Peyer's patch (tissue), 4 donors: ENCODE data around the gene TNPO3. TPM values are rescaled to one million over a fixed set of nuclear protein-coding genes. Genes with fewer than 3 reads are reported as not detected.
"Not testable (repeated sequence)": the region's sequence is repeated elsewhere in the genome, so short reads cannot be mapped to it uniquely, and the experiment has no call there.

ENCODE experiments used
- DNase-seq, 3 donors: peaks; one replicate each; pipeline ENCODE4 v3.0.0-alpha.2; 2017 to 2019
- H3K27ac ChIP-seq, 4 donors: fragments of 200-600 bp; sonication (generic); one replicate each; pipeline ENCODE4 v1.5.1; 2016 to 2019
- H3K27me3 ChIP-seq, 2 donors: fragments of 200-600 bp; sonication (generic); one replicate each; pipeline ENCODE4 v1.5.1; 2019
- H3K36me3 ChIP-seq, 3 donors: fragments of 200-600 bp; sonication (generic); one replicate each; pipeline ENCODE4 v1.5.1; 2016 to 2019
- H3K4me1 ChIP-seq, 4 donors: fragments of 200-600 bp; sonication (generic); one replicate each; pipeline ENCODE4 v1.5.1; 2016 to 2019
- H3K4me3 ChIP-seq, 4 donors: fragments of 200-600 bp; sonication (generic); 1 replicate in 3 of 4; 2 replicates in 1 of 4; pipeline ENCODE4 v1.5.1; 2016 to 2019; ENCODE audit warnings: mild to moderate bottlenecking in 1 of 4
- H3K9me3 ChIP-seq, 4 donors: fragments of 200-600 bp; sonication (generic); one replicate each; pipeline ENCODE4 v1.5.1; 2016 to 2019; ENCODE audit warnings: mild to moderate bottlenecking in 1 of 4
- POLR2A ChIP-seq, 2 donors: fragments of 450-650 bp; IDR thresholded peaks; one replicate each; pipeline ENCODE4 v1.5.1; 2017; ENCODE audit warnings: antibody characterized with exemption in 2 of 2, mild to moderate bottlenecking in 2 of 2, moderate library complexity in 2 of 2
- total RNA-seq, 4 donors: library from RNA; depleted of rRNA; stranded (reverse); fragments of >200 nt; gene quantifications; one replicate each; pipeline ENCODE4 v1.1.0, GENCODE V29; 2016
- TF ChIP-seq, protein P1 (sequence below), 6 experiments: fragments of 450-650 bp in 4 of 6; fragments of 200-600 bp in 2 of 6; sonication (generic) in 1 of 6; IDR thresholded peaks; one replicate each; pipeline ENCODE4 v1.5.1; 2017 to 2019; ENCODE audit warnings: antibody characterized with exemption in 6 of 6, mild to moderate bottlenecking in 3 of 6, moderate library complexity in 1 of 6

TNPO3 gene
- total RNA-seq, 4 donors from 2014 or later: 25.2 to 55.3 (median 42.1) TPM

GRCh38 chr7:129005186-129005585, 49.7 kb downstream of the TNPO3 start:
- no peak for TF ChIP-seq POLR2A (IDR thresholded peaks at IDR 0.05)
- TF ChIP-seq, protein P1, sequence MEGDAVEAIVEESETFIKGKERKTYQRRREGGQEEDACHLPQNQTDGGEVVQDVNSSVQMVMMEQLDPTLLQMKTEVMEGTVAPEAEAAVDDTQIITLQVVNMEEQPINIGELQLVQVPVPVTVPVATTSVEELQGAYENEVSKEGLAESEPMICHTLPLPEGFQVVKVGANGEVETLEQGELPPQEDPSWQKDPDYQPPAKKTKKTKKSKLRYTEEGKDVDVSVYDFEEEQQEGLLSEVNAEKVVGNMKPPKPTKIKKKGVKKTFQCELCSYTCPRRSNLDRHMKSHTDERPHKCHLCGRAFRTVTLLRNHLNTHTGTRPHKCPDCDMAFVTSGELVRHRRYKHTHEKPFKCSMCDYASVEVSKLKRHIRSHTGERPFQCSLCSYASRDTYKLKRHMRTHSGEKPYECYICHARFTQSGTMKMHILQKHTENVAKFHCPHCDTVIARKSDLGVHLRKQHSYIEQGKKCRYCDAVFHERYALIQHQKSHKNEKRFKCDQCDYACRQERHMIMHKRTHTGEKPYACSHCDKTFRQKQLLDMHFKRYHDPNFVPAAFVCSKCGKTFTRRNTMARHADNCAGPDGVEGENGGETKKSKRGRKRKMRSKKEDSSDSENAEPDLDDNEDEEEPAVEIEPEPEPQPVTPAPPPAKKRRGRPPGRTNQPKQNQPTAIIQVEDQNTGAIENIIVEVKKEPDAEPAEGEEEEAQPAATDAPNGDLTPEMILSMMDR (IDR thresholded peaks at IDR 0.05): no peak
- H3K9me3 ChIP-seq: no peaks in the 10 kb centered on the region
- H3K27ac ChIP-seq: no peak overlapping the region
- no peak for DNase-seq
- H3K36me3 ChIP-seq: peaks cover 0 to 67% (median 3%) of the 10 kb centered on the region in 3 donors
- H3K4me3 ChIP-seq: no peak overlapping the region
- H3K4me1 ChIP-seq: peaks cover 0 to 7% (median 0%) of the 10 kb centered on the region in 4 donors
- no peaks in the 10 kb centered on the region for H3K27me3 ChIP-seq

- DNase-seq: no peak
- no peak for TF ChIP-seq POLR2A (IDR thresholded peaks at IDR 0.05)
- TF ChIP-seq, protein P1 (IDR thresholded peaks at IDR 0.05): no peak
- no peaks in the 10 kb centered on the region for H3K4me1 ChIP-seq
- no peak overlapping the region for H3K4me3 ChIP-seq
- no peaks in the 10 kb centered on the region for H3K9me3 ChIP-seq
- H3K27me3 ChIP-seq: no peaks in the 10 kb centered on the region
- H3K36me3 ChIP-seq: peaks cover 0 to 95% (median 3%) of the 10 kb centered on the region in 3 donors
- no peak overlapping the region for H3K27ac ChIP-seq
Measured at GRCh38 chr7:128997181-128997580, 57.7 kb downstream of the TNPO3 start.

DNA sequence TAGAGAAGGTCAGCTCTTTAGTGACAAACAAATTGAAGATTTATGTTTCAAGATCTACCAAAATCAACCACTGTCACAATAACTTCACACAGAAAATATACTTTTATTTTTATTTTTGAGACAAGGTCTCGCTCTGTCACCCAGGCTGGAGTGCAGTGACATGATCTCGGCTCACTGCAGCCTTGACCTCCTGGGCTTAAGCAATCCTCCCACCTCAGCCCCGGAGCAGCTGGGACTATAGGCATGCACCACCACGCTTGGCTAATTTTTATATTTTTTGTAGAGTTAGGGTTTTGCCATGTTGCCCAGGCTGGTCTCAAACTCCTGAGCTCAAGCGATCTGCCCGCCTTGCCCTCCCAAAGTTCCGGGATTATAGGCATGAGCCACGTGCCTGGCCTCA, 60.4 kb downstream of the TNPO3 start:
- peaks cover 0 to 98% (median 0%) of the 10 kb centered on the region in 3 donors for H3K36me3 ChIP-seq
- not testable (repeated sequence) for H3K27me3 ChIP-seq, H3K9me3 ChIP-seq, H3K4me1 ChIP-seq, H3K27ac ChIP-seq, DNase-seq, H3K4me3 ChIP-seq

GRCh38 chr7:128993419-128993818, 61.5 kb downstream of the TNPO3 start:
- no peak for DNase-seq
- no peak overlapping the region for H3K4me3 ChIP-seq
- TF ChIP-seq, protein P1 (IDR thresholded peaks at IDR 0.05): no peak
- TF ChIP-seq POLR2A (IDR thresholded peaks at IDR 0.05): no peak
- no peaks in the 10 kb centered on the region for H3K4me1 ChIP-seq
- H3K36me3 ChIP-seq: peaks cover 0 to 96% (median 0%) of the 10 kb centered on the region in 3 donors
- no peaks in the 10 kb centered on the region for H3K27me3 ChIP-seq
- H3K9me3 ChIP-seq: no peaks in the 10 kb centered on the region
- H3K27ac ChIP-seq: no peak overlapping the region

DNA sequence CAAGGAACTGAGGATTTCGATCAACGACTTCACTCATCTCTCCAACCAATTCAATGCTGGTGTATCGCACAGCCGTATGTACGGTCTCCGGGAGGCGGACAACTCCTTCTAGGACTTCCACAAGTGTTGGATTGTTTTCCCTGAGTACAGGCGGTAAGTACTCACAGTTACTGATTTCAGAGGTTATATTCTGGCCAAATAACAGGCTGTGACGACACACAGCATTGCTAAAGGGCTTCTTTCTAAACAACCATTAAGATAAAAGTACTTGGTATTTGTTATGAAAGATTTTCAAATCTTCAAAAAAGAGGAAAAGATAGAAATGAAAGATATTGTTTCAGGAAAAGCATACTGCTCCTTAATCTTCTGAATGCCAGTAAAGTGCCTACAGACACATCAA, 65.0 kb downstream of the TNPO3 start:
- no peaks in the 10 kb centered on the region for H3K27me3 ChIP-seq
- H3K9me3 ChIP-seq: no peaks in the 10 kb centered on the region
- TF ChIP-seq POLR2A (IDR thresholded peaks at IDR 0.05): no peak
- TF ChIP-seq, protein P1 (IDR thresholded peaks at IDR 0.05): no peak
- H3K27ac ChIP-seq: no peak overlapping the region
- no peaks in the 10 kb centered on the region for H3K4me1 ChIP-seq
- no peak overlapping the region for H3K4me3 ChIP-seq
- DNase-seq: no peak
- H3K36me3 ChIP-seq: peaks cover 0 to 94% (median 0%) of the 10 kb centered on the region in 3 donors

DNA sequence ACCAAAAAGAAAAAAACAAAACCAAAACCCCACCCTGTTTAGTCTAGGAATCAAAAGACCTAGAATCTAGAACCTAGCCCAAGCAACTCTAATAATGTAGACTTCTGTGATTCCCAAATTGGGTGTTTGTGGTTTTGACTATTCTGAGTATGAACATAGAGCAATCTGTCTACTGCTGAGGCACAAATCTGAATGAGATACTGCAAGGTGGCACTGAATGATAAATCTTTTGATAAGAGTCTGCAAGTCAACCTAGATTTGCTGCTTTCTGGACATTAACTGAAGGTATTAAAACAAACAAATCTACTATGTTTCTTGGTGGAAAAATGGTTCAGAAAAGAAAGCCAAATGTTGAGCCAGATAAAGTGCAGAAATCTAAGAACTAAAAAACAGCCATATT, 66.5 kb downstream of the TNPO3 start:
- no peak overlapping the region for H3K27ac ChIP-seq
- H3K27me3 ChIP-seq: no peaks in the 10 kb centered on the region
- no peaks in the 10 kb centered on the region for H3K4me1 ChIP-seq
- H3K9me3 ChIP-seq: no peaks in the 10 kb centered on the region
- no peak for DNase-seq
- H3K4me3 ChIP-seq: no peak overlapping the region
- H3K36me3 ChIP-seq: peaks cover 0 to 94% (median 0%) of the 10 kb centered on the region in 3 donors
- no peak for TF ChIP-seq POLR2A (IDR thresholded peaks at IDR 0.05)
- TF ChIP-seq, protein P1 (IDR thresholded peaks at IDR 0.05): no peak
